HG02759 (cell line): ENCODE results near the gene IGF2.

Experiments used
- ATAC-seq: cut with Tn5 transposase; IDR thresholded peaks from one replicate; pipeline ENCODE4 v1.9.1; 2021; ENCODE audit warnings: mild to moderate bottlenecking, moderate library complexity; ENCODE audit not compliant: unreplicated experiment

IGF2 gene

GRCh38 chr11:2093575-2094353 lies 45.4 kb downstream of the IGF2 start:
- ATAC-seq, result no peak

- ATAC-seq, result no peak
Measured at GRCh38 chr11:2092956-2093412, 46.2 kb downstream of the IGF2 start.

DNA sequence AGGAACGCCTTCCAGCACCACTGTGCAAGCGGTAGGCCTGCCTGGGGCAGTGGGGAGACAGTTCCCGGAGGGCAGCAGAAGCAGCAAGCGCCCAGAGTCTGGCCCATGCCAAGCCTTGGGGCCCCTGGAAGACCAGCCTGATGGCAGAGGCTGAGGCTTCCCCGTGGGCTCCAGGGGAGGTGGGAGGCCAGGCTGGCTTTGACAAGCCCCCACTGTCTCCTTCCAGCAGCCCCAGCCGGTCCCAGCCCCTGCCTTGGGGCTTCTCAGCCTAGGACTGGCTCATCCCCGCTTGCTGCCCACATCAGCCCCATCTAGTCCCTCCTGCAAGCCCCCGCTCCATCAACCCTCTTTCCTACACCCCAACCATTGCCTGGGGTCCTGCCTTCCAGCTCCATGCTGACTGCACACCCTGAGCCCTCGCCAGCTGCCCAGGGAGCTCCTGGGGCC lies 46.7 kb downstream of the IGF2 start:
- ATAC-seq, result no peak

- ATAC-seq, result no peak
Measured at GRCh38 chr11:2091786-2092463, 47.3 kb downstream of the IGF2 start.

DNA sequence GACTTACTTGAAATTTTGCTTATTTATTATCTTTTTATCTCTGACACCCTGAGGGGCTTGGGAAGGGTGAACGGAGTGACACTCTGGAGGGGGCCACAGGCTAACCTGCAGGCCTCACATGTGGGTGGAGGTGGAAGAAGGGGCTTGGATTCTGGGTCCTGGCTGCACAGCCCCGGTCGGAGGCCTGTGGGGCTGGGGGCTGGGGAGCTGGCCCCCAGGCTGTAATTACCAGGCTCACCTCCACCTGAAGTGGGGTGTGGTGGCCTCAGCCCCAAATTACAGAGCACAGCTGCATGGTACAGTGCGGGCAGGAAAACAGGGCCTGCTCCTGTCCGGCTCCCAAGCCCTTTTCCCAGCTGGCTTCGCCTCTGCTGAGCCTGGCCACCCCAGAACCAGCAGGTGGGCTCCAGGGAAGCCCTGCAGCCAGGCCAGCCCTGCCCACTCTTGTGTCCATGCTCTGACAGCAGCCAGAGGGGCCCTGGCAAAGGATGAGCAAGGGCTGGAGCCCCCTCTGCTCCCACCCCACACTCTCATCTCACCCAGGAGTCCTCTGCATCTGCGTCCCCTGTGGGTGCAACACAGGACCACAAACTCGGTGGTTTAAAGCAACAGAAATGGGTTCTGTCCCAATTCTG lies 48.0 kb downstream of the IGF2 start:
- ATAC-seq, result no peak

DNA sequence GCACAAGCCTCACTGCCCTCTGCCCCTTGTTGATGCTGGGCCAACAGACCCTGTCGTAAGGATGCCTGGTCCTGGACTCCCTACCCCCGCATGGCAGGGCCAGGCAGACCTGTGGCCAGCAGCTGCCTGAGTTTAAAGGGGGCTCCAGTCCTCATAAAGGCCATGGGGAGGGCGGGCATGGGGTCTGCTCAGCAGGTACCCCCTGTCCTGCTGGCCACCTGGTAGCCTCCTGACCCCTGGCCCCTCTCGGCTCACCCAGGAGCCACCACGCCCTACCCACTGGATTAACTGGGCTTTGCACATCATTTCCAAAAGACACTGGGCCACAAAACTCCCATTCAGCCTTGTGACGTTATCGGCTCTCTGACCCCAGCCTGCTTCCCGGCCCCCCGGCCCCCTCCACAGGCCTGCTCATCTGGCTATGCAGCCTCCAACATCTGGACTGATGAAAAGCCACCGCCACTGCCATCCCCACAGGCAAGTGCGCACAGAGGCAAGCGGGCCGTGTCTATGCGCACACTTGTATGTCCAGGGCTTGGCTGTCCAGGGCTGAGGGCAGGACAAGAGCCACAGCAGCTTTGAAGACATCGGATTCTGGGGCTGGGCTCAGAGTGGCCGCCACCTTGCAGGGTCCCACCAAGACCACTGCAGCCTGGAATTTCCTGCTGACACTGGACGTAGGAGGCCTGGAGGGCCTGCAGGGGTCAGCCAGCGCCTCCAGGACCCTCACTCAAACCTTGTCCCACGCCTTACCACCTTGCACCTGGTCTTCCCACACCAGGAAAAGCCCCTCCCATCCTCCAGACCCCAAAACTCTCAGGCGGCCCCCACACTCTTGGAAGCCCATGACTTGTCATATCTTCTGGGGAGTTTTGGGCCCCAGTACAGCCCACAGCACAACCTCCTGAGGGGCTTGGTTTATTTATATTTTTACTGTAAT lies 48.7 kb downstream of the IGF2 start:
- ATAC-seq, result no peak

DNA sequence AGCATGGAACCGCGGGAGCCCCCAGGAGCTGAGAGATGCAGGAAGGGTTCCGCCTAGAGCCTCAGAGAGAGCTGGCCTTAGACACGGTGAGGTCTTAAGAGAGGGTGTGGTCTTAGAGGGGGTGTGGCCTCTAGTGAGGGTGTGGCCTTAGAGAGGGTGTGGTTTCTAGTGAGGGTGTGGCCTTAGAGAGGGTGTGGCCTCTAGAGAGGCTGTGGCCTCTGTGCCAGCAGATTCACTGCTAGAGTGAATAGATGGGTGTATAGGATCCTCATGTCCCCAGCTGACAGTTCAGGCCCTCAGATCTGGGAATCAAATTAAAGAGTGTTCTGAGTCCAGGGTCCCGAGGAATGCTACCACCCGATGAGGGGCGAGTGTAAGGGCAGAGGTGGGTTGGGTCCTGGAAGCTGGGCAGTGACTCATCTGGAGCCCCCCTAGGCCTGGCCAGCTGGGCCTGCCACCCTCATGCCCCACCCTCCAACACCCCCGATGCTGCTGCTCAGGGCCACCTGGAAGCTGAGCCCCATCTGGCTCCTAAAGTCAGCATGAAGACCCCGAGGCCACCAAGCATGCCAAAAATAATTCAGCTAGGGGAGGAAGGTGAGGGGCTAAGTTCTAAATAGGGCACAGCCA lies 49.5 kb downstream of the IGF2 start:
- no peak for ATAC-seq

DNA sequence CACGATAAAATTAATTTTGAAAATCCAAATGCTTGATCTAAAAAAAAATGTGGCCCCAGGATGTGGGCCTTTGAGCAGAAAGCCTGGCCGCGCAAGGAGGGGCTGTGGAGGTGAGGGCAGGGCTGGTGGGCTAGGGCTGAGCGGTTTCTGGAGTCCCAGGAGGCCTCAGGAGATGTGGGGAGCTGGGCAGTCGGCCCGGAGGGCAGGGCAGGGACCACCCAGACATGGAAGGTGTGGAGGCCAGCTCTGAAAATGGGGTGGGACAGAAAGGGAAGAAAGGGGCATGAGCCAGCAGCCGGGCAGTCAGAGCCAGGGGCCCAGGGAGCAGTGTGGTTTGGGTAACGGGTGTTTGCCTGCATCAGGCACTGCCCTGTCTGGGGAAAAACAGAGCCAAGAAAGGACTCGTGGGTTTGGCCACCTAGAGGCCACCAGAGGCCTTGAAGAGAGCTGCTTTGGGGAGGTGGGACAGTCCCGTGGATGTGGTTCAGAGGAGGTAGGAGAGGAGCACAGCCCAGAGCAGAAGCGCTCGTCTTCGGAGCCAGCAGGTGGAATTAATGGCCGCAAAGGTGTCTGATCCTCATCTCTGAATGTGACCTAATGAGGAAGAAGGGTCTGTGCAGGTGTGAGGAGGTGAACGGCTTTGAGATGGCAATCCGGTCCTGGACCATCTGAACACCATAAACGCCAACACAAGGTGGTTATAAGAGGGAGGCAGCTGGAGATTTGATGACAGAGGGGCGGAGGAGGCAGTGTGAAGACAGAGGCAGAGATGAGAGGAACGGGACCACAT lies 50.2 kb downstream of the IGF2 start:
- no peak for ATAC-seq

DNA sequence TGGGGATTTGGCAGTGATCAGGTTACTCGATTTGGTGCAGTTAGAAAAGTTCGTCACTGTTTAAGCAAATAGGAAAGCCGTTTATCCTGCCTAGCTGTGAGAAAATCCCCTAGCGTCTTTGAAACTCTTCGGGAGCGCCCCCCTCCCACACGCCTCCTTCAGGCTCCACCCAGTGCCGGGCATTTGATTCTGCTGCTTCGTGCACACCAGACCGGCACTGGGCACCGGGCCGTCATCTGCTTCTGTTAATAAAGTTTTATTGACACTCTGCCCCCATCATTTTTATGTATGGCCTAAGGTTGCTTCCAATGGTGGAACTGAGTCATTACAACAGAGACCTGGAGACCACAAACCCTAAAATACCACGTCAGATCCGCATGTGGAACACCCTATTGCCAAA lies 50.9 kb downstream of the IGF2 start:
- no peak for ATAC-seq

- ATAC-seq, result no peak
Measured at GRCh38 chr11:2086239-2087040, 52.7 kb downstream of the IGF2 start.

- ATAC-seq, result no peak
Measured at GRCh38 chr11:2085251-2086066, 53.7 kb downstream of the IGF2 start.

DNA sequence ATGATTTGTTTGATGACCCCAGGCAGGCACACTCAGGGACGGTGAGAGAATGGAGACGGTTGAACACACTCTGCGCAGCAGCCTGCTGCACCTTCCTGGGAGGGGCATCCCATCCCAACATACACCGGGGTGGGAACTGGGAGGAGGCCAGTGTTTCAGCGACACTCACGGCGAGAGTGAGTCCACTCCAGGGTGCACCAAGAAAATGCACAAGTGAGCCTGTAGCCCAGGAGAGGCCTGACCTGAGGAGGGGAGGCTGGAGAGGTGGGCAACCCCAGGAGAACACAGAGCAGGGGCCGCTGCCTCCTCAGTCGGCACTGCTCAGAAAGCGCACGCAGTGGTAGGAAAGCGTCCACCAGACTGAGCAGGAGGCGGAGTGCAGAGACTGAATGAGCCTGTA lies 54.5 kb downstream of the IGF2 start:
- no peak for ATAC-seq
